HL-60 (cell line): ENCODE measurements around the gene ACTN1.

ENCODE experiments used
- GABPA ChIP-seq: IDR thresholded peaks from 2 replicates; pipeline ENCODE4 v1.6.1; 2012; ENCODE audit warnings: low read depth
- POLR2AphosphoS5 ChIP-seq: IDR thresholded peaks from 2 replicates; pipeline ENCODE4 v1.6.1; 2012; ENCODE audit warnings: low read depth
- TF ChIP-seq, protein P1 (sequence below): IDR thresholded peaks from one replicate; pipeline ENCODE4 v1.5.1; 2011; ENCODE audit warnings: low read length, control low read depth, inconsistent platforms; ENCODE audit not compliant: insufficient read depth
- TF ChIP-seq, protein P2 (sequence below): IDR thresholded peaks from 2 replicates; pipeline ENCODE4 v1.6.1; 2012; ENCODE audit warnings: low read depth; ENCODE audit not compliant: insufficient replicate concordance

DNA sequence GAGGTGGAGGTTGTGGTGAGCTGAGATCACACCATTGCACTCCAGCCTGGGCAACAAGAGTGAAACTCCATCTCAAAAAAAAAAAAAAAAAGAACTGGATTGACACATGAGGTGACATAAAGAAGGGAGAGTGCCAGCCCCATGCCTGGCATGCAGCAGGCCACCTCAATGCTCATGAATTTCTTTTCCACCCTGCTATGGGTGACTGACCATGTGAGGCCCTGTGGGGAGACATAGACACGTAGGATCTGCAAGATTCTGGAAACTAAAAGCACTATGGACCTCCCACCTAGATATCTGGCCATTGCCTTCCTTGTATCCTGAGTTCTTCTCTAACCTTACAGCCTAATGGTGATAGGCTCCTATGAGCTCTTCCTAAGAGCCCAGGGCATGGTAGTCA, 5.6 kb upstream of the ACTN1 start:
- no peak for TF ChIP-seq GABPA
- TF ChIP-seq, protein P1, sequence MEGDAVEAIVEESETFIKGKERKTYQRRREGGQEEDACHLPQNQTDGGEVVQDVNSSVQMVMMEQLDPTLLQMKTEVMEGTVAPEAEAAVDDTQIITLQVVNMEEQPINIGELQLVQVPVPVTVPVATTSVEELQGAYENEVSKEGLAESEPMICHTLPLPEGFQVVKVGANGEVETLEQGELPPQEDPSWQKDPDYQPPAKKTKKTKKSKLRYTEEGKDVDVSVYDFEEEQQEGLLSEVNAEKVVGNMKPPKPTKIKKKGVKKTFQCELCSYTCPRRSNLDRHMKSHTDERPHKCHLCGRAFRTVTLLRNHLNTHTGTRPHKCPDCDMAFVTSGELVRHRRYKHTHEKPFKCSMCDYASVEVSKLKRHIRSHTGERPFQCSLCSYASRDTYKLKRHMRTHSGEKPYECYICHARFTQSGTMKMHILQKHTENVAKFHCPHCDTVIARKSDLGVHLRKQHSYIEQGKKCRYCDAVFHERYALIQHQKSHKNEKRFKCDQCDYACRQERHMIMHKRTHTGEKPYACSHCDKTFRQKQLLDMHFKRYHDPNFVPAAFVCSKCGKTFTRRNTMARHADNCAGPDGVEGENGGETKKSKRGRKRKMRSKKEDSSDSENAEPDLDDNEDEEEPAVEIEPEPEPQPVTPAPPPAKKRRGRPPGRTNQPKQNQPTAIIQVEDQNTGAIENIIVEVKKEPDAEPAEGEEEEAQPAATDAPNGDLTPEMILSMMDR, result no peak
- TF ChIP-seq POLR2AphosphoS5, result no peak
- TF ChIP-seq, protein P2, sequence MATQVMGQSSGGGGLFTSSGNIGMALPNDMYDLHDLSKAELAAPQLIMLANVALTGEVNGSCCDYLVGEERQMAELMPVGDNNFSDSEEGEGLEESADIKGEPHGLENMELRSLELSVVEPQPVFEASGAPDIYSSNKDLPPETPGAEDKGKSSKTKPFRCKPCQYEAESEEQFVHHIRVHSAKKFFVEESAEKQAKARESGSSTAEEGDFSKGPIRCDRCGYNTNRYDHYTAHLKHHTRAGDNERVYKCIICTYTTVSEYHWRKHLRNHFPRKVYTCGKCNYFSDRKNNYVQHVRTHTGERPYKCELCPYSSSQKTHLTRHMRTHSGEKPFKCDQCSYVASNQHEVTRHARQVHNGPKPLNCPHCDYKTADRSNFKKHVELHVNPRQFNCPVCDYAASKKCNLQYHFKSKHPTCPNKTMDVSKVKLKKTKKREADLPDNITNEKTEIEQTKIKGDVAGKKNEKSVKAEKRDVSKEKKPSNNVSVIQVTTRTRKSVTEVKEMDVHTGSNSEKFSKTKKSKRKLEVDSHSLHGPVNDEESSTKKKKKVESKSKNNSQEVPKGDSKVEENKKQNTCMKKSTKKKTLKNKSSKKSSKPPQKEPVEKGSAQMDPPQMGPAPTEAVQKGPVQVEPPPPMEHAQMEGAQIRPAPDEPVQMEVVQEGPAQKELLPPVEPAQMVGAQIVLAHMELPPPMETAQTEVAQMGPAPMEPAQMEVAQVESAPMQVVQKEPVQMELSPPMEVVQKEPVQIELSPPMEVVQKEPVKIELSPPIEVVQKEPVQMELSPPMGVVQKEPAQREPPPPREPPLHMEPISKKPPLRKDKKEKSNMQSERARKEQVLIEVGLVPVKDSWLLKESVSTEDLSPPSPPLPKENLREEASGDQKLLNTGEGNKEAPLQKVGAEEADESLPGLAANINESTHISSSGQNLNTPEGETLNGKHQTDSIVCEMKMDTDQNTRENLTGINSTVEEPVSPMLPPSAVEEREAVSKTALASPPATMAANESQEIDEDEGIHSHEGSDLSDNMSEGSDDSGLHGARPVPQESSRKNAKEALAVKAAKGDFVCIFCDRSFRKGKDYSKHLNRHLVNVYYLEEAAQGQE, result no peak
